Measurements from ENCODE around the gene TCTN3. TPM values are rescaled to one million over a fixed set of nuclear protein-coding genes. Genes with fewer than 3 reads are reported as not detected.

TCTN3 gene
- total and polyA plus RNA-seq, 2 of the 13 experiments (the other 11 are each of a cell fraction or from before 2014, with no cell fraction given): 53.3 to 60.0 TPM

DNA sequence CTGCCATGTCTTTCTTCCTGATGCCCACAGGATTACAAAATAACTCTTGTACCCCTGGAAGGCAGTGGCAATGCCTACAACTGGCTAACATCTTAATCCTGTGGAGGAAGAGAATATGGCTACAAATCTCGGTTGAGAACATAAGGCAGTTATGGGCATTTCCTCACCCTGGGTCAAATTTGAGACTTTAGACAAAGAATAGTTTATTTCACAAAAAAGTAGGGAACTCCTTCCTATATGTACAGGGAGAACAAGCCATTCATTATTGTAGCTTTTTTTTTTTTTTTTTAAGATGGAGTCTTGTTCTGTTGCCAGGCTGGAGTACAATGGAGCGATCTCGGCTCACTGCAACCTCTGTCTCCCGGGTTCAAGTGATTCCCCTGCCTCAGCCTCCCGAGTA lies 39.8 kb downstream of the TCTN3 start:
- peaks cover 52% of the 10 kb centered on the region for H3K4me1 ChIP-seq (ENCODE audit: insufficient read depth, low read length)
- no peak for ATAC-seq
- 93% methylated on average over 5 of the region's 5 CpGs for WGBS (ENCODE audit: low lambda C conversion rate)
- H3K79me2 ChIP-seq (ENCODE audit: insufficient read depth, low read length): peaks cover 64% of the 10 kb centered on the region
- TF ChIP-seq HOXA3 (CRISPR knock-in tag; IDR thresholded peaks at IDR 0.05): no peak
- TF ChIP-seq, protein P1, sequence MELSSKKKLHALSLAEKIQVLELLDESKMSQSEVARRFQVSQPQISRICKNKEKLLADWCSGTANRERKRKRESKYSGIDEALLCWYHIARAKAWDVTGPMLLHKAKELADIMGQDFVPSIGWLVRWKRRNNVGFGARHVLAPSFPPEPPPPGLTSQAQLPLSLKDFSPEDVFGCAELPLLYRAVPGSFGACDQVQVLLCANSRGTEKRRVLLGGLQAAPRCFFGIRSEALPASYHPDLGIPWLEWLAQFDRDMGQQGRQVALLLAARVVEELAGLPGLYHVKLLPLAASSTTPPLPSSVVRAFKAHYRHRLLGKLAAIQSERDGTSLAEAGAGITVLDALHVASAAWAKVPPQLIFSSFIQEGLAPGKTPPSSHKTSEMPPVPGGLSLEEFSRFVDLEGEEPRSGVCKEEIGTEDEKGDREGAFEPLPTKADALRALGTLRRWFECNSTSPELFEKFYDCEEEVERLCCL (CRISPR knock-in tag; IDR thresholded peaks at IDR 0.05; ENCODE audit: borderline replicate concordance): no peak
- TF ChIP-seq FOXJ3 (CRISPR knock-in tag; IDR thresholded peaks at IDR 0.05; ENCODE audit: borderline replicate concordance): no peak
- no peak for TF ChIP-seq HHEX (CRISPR knock-in tag; IDR thresholded peaks at IDR 0.05)
- no peak for TF ChIP-seq ZNF17 (CRISPR knock-in tag; IDR thresholded peaks at IDR 0.05)
- TF ChIP-seq ZC3H13 (CRISPR knock-in tag; IDR thresholded peaks at IDR 0.05): no peak
- H3K4me2 ChIP-seq (ENCODE audit: low read depth, low read length): peak overlapping the region; percentile 88
- no peak for DNase-seq (ENCODE audit: low spot score)
- no peak for FAIRE-seq
- H3K4me3 ChIP-seq (replicated peaks in 1 of 3; ENCODE audit: insufficient read depth in 1 of 3, low read depth in 2 of 3, low read length in 3 of 3): peak overlapping the region in 1 of 3 experiments; percentile 85; a peak in 1 of 6 replicates
- H3K27me3 ChIP-seq (ENCODE audit: control insufficient read depth in 1 of 2, insufficient read depth in 2 of 2, low read length in 2 of 2): no peaks in the 10 kb centered on the region; a peak in 1 of 5 replicates
- ChIA-PET CTCF (ENCODE audit: low intra/inter-chr PET ratio, low total read pairs) (no interaction called here), POLR2A (interaction anchor here (2.4 kb wide), 1 partner anchor 19 kb away, joined by 8 read pairs; no protein-coding TSS in a partner anchor)
- H3K36me3 ChIP-seq (replicated peaks in 1 of 2; ENCODE audit: control insufficient read depth in 1 of 2, insufficient read depth in 2 of 2, low read length in 2 of 2): peaks cover 11 to 42% of the 10 kb centered on the region in 2 experiments
- intact Hi-C loops (cut with micrococcal nuclease; ENCODE audit: unreplicated experiment) (no loop called here), in situ Hi-C loops (cut with HindIII; ENCODE audit: extremely low pct_ligation_motif_present, low pct_unique_long_range_greater_than_20kb) (no loop called here)
- H2AFZ ChIP-seq (ENCODE audit: low read length): no peak overlapping the region
- H3K9ac ChIP-seq (ENCODE audit: insufficient read depth, low read depth, low read length): no peak overlapping the region
- H3K27ac ChIP-seq (ENCODE audit: extremely low read length, insufficient read depth, low read length): peak overlapping the region; percentile 15
- peaks cover 7% of the 10 kb centered on the region; the same call in 1 of the 2 replicates for H3K9me3 ChIP-seq (ENCODE audit: low read length)
- H4K20me1 ChIP-seq (ENCODE audit: insufficient read depth, low read length): no peaks in the 10 kb centered on the region; the same call in 1 of the 2 replicates
- BruUV-seq (replicated peaks): no TSS peak

Measured in HepG2 (cell line).